Measurements from ENCODE around the gene PARD3.

PARD3 gene

DNA sequence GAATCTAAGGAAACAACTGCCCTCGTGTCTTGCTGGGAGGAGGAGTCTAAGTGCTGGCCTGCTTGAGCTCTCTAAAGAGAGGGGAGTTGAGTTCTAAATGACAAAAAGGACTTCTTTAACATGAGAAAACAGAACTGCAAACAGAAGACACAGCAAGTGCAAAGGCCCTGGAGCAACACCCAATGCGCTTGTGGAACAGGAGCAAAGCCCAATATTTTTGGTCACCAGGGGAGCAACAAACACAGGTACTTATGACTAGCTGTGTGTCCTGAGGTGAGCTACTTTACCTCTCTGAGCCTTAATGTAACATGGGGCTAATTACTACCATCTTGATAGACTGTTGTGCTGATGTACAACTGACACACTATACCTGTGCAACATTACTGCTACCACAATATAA lies 634.3 kb downstream of the PARD3 start:
- TF ChIP-seq, protein P1, sequence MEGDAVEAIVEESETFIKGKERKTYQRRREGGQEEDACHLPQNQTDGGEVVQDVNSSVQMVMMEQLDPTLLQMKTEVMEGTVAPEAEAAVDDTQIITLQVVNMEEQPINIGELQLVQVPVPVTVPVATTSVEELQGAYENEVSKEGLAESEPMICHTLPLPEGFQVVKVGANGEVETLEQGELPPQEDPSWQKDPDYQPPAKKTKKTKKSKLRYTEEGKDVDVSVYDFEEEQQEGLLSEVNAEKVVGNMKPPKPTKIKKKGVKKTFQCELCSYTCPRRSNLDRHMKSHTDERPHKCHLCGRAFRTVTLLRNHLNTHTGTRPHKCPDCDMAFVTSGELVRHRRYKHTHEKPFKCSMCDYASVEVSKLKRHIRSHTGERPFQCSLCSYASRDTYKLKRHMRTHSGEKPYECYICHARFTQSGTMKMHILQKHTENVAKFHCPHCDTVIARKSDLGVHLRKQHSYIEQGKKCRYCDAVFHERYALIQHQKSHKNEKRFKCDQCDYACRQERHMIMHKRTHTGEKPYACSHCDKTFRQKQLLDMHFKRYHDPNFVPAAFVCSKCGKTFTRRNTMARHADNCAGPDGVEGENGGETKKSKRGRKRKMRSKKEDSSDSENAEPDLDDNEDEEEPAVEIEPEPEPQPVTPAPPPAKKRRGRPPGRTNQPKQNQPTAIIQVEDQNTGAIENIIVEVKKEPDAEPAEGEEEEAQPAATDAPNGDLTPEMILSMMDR (IDR thresholded peaks at IDR 0.05): no peak
- H3K9me3 ChIP-seq (ENCODE audit: control insufficient read depth, low read length): no peaks in the 10 kb centered on the region

GRCh38 chr10:34179280-34179679 lies 635.8 kb downstream of the PARD3 start:
- TF ChIP-seq, protein P1 (IDR thresholded peaks at IDR 0.05): no peak
- Histone ChIP-seq H3K4me1 (no peaks in the 10 kb centered on the region), H3K9me3 (ENCODE audit: control insufficient read depth, low read length) (no peaks in the 10 kb centered on the region), H3K36me3 (ENCODE audit: control insufficient read depth, insufficient read depth, low read length) (no peaks in the 10 kb centered on the region), H3K79me2 (no peaks in the 10 kb centered on the region), H3K4me2 (ENCODE audit: low read length) (no peak overlapping the region), H2AFZ (no peak overlapping the region), H3K27me3 (ENCODE audit: control insufficient read depth, insufficient read depth, low read length) (no peaks in the 10 kb centered on the region), H3K4me3 (ENCODE audit: low read depth, low read length) (no peak overlapping the region), H3K9ac (no peak overlapping the region), H3K27ac (no peak overlapping the region)

More for the DNA sequence above, 634.3 kb downstream of the PARD3 start:
- Histone ChIP-seq H2AFZ (no peak overlapping the region), H3K9ac (no peak overlapping the region), H3K27me3 (ENCODE audit: control insufficient read depth, insufficient read depth, low read length) (no peaks in the 10 kb centered on the region), H3K4me2 (ENCODE audit: low read length) (no peak overlapping the region), H3K4me1 (no peaks in the 10 kb centered on the region), H3K79me2 (no peaks in the 10 kb centered on the region), H3K27ac (no peak overlapping the region), H3K36me3 (ENCODE audit: control insufficient read depth, insufficient read depth, low read length) (no peaks in the 10 kb centered on the region), H3K4me3 (ENCODE audit: low read depth, low read length) (no peak overlapping the region)

DNA sequence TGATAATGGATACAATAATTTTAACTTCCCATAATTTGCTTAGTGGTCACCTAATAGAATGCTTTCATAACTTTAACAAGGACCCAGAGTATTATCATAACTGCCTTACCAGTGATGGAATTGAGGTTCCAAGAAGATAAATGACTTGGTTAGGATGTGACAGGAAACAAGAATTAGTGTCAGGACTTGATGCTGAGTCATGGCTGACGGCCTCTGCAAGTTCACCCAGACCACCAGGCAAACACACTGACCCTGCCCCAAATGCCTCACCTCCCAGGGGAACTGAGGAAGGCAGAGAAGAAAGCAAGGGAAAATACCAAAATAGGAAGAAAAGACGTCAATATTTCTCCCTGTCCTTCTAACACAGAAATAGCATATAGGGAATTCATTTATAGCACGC lies 636.3 kb downstream of the PARD3 start:
- no peaks in the 10 kb centered on the region for H3K36me3 ChIP-seq (ENCODE audit: control insufficient read depth, insufficient read depth, low read length)
- no peaks in the 10 kb centered on the region for H3K9me3 ChIP-seq (ENCODE audit: control insufficient read depth, low read length)
- no peak overlapping the region for H3K27ac ChIP-seq
- TF ChIP-seq, protein P1 (IDR thresholded peaks at IDR 0.05): no peak
- H3K4me1 ChIP-seq: peaks cover 3% of the 10 kb centered on the region
- no peak overlapping the region for H3K9ac ChIP-seq
- no peak overlapping the region for H2AFZ ChIP-seq
- H3K4me2 ChIP-seq (ENCODE audit: low read length): no peak overlapping the region
- no peaks in the 10 kb centered on the region for H3K79me2 ChIP-seq
- H3K4me3 ChIP-seq (ENCODE audit: low read depth, low read length): no peak overlapping the region
- H3K27me3 ChIP-seq (ENCODE audit: control insufficient read depth, insufficient read depth, low read length): no peaks in the 10 kb centered on the region

DNA sequence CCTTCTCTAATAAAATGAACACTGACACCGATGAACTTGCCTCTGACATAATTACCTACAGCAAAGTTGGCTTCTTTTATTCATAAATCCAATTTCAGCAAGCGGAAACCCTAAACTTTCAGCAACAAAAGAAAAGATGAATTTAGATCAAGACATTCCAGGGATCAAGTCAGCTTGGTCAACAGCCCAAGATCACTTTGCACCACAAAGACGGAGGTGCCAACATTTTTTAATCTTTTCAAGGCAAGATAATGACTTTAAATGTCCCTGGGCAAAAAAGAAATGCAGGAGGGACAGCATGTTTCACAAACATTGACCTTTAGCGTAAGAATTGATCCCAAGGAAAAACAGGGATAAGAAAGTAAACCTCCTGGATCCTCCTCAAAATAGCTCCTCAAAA lies 636.9 kb downstream of the PARD3 start:
- no peaks in the 10 kb centered on the region for H3K79me2 ChIP-seq
- H3K9ac ChIP-seq: no peak overlapping the region
- H3K9me3 ChIP-seq (ENCODE audit: control insufficient read depth, low read length): no peaks in the 10 kb centered on the region
- H3K27ac ChIP-seq: no peak overlapping the region
- H3K4me3 ChIP-seq (ENCODE audit: low read depth, low read length): no peak overlapping the region
- no peak overlapping the region for H3K4me2 ChIP-seq (ENCODE audit: low read length)
- H2AFZ ChIP-seq: no peak overlapping the region
- H3K36me3 ChIP-seq (ENCODE audit: control insufficient read depth, insufficient read depth, low read length): no peaks in the 10 kb centered on the region
- peaks cover 3% of the 10 kb centered on the region for H3K4me1 ChIP-seq
- TF ChIP-seq, protein P1 (IDR thresholded peaks at IDR 0.05): no peak
- no peaks in the 10 kb centered on the region for H3K27me3 ChIP-seq (ENCODE audit: control insufficient read depth, insufficient read depth, low read length)

DNA sequence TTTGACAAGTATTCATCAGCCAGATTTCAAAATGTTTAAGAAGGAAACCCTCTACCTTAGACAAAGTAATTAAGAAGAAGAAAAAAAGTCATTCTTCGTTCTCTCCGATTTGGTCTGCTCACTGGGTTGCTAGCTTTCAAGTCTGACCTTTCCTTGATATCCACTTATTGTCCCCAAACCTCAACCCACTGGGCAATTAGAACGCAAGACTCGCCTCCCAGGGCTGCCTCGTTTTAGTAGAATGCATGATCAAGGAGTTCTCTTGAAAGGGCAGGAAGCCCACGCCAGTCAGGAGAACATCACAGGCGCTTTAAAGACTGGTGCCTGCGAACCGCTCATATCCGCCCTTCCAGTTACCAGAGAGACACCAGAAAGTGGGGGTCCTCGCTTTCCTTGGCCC lies 637.7 kb downstream of the PARD3 start:
- H3K79me2 ChIP-seq: no peaks in the 10 kb centered on the region
- H3K36me3 ChIP-seq (ENCODE audit: control insufficient read depth, insufficient read depth, low read length): no peaks in the 10 kb centered on the region

More for the DNA sequence above, 637.7 kb downstream of the PARD3 start:
- H3K27ac ChIP-seq: no peak overlapping the region
- H3K4me2 ChIP-seq (ENCODE audit: low read length): no peak overlapping the region
- H3K4me3 ChIP-seq (ENCODE audit: low read depth, low read length): no peak overlapping the region
- H3K9ac ChIP-seq: no peak overlapping the region
- H3K4me1 ChIP-seq: peaks cover 3% of the 10 kb centered on the region
- no peak overlapping the region for H2AFZ ChIP-seq
- no peaks in the 10 kb centered on the region for H3K9me3 ChIP-seq (ENCODE audit: control insufficient read depth, low read length)
- H3K27me3 ChIP-seq (ENCODE audit: control insufficient read depth, insufficient read depth, low read length): no peaks in the 10 kb centered on the region
- TF ChIP-seq, protein P1 (IDR thresholded peaks at IDR 0.05): no peak

Data from parathyroid adenoma (tissue), 2 donors.